Muscle layer of colon (tissue), 2 donors: ENCODE data around the gene DNER.
"Not testable (repeated sequence)": the region's sequence is repeated elsewhere in the genome, so short reads cannot be mapped to it uniquely, and the experiment has no call there.

Experiments
- H3K27ac ChIP-seq: one replicate; pipeline ENCODE4 v1.7.0; 2013; ENCODE audit warnings: low read depth, mild to moderate bottlenecking, low read length, moderate library complexity
- H3K27me3 ChIP-seq, 2 donors: one replicate each; pipeline ENCODE4 v1.7.0; 2013; ENCODE audit warnings: low read length in 2 of 2, mild to moderate bottlenecking in 2 of 2; ENCODE audit not compliant: insufficient read depth in 2 of 2, control insufficient read depth in 1 of 2
- H3K36me3 ChIP-seq: one replicate; pipeline ENCODE4 v1.7.0; 2013; ENCODE audit warnings: mild to moderate bottlenecking, low read length; ENCODE audit not compliant: insufficient read depth
- H3K4me1 ChIP-seq: one replicate; pipeline ENCODE4 v1.7.0; 2013; ENCODE audit warnings: mild to moderate bottlenecking, low read length; ENCODE audit not compliant: insufficient read depth
- H3K4me3 ChIP-seq, 2 donors: one replicate each; pipeline ENCODE4 v1.7.0; 2013; ENCODE audit warnings: low read length in 2 of 2, low read depth in 1 of 2, mild to moderate bottlenecking in 1 of 2, moderate library complexity in 1 of 2
- H3K9ac ChIP-seq: one replicate; pipeline ENCODE4 v1.7.0; 2013; ENCODE audit warnings: low read length
- H3K9me3 ChIP-seq: one replicate; pipeline ENCODE4 v1.7.0; 2013; ENCODE audit warnings: mild to moderate bottlenecking, low read length
- donor health status: abdominal sarcoma.
- donor health status: Adenocarcinoma of cecum.

The DNER gene

DNA sequence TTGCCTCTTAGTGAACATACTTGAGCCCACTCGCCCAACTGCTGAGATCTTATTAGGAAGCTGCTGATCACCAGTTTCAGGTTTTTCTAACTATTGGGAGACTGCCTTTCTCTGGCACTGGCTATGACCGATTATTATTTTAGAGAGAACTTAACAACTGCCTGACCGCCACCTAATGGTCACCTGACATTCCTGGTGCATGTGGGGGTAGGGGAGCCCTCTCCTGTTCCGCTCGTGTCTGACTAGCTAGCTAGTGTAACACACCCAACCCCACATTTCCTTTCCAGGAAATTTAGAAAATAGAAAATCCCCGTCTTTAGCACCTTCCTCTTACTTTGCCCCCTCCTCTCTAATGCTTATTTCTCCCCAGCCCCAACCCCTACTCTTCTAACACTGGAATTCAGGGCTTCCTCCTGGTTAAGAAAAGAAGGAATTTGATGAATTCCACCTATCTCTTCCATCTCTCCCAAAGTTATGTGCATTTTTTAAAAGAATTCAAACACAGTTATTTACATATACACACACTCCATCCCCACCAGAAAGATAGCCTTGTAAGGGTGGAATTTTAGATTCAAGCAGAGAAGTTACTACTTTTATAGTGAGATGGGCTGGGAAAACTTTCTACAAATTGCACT is 19.4 kb upstream of the DNER start:
- Histone ChIP-seq H3K4me1 (no peaks in the 10 kb centered on the region), H3K36me3 (no peaks in the 10 kb centered on the region)

DNA sequence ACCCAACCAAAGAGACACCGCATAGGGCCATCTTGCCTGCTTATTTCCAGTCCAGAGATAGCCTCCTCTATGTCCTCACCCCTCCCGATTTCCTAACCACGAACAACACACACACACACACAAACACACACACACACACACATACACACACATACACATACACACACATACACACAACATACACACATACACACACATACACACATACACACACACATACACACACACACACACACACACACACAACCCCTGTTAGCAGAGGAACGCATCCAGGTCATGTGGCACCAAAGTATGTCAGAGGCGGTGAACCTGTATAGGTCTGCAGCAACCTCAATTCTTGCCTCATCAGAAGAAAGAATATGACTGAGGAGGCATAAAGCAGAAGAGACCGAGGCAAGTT is 18.5 kb upstream of the DNER start:
- H3K27me3 ChIP-seq = no peaks in the 10 kb centered on the region
- H3K9ac ChIP-seq = no peak overlapping the region
- H3K27ac ChIP-seq = no peak overlapping the region
- no peaks in the 10 kb centered on the region for H3K36me3 ChIP-seq
- no peaks in the 10 kb centered on the region for H3K4me1 ChIP-seq
- H3K4me3 ChIP-seq = no peak overlapping the region
- H3K9me3 ChIP-seq = no peaks in the 10 kb centered on the region

More for the DNA sequence above, 19.4 kb upstream of the DNER start:
- H3K27ac ChIP-seq = no peak overlapping the region
- H3K27me3 ChIP-seq = no peaks in the 10 kb centered on the region
- H3K9me3 ChIP-seq = no peaks in the 10 kb centered on the region
- H3K9ac ChIP-seq = no peak overlapping the region
- no peak overlapping the region for H3K4me3 ChIP-seq

DNA sequence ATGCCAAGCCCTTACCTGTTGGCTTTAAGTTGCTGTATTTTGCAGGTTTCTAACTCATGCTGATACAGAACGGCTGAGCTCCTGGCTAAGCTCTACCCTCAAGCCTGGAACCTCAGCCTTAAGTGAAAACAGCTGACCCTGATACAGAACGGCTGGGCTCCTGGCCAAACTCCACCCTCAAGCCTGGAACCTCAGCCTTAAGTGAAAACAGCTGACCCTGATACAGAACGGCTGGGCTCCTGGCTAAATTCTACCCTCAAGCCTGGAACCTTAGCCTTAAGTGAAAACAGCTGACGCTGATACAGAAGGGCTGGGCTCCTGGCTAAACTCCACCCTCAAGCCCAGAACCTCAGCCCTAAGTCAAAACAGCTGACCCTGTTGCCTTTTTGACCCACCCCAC is 17.6 kb upstream of the DNER start:
- H3K4me3 ChIP-seq = no peak overlapping the region
- H3K4me1 ChIP-seq = no peaks in the 10 kb centered on the region
- H3K27ac ChIP-seq = no peak overlapping the region
- no peaks in the 10 kb centered on the region for H3K9me3 ChIP-seq
- H3K27me3 ChIP-seq = no peaks in the 10 kb centered on the region
- H3K36me3 ChIP-seq = no peaks in the 10 kb centered on the region
- H3K9ac ChIP-seq = no peak overlapping the region

DNA sequence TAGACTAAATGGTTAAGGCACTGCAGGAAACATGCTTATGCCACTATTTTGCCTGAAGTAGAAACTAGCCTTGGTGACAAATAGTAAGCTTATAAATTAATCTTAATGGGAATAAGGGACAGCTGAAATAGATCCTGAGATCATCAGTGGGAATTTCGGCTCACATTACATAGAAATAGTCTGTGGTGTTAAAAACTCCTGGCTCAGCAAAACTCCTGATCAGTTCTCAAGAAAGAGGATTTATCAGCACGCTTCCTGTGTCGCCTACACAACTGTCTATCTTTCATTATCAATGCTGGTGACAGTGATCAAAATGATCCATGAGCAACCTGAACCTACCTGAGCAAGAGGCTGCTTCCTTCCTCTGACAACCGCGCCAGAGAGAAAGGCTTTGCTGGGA is 17.0 kb upstream of the DNER start:
- Histone ChIP-seq H3K4me1 (no peaks in the 10 kb centered on the region), H3K36me3 (no peaks in the 10 kb centered on the region), H3K9ac (no peak overlapping the region), H3K9me3 (no peaks in the 10 kb centered on the region), H3K4me3 (no peak overlapping the region), H3K27me3 (no peaks in the 10 kb centered on the region), H3K27ac (no peak overlapping the region)

DNA sequence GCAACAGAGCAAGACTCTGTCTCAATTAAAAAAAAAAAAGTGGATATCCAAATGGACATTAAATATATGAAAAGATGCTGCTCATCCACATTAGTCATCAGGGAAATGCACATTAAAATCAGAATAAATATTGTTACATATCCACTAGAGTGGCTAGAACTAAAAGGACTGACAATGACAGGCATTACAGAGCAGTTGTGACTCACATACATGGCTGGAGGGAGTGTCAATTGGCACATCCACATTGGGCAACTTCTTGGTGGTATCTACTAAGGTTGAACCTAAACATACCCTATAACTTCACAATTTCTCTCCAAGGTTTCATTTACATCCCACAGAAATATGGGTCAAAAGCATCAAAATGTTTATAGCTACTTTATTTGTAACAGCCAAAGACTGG is 14.0 kb upstream of the DNER start:
- no peak overlapping the region for H3K4me3 ChIP-seq
- H3K9ac ChIP-seq = no peak overlapping the region
- no peaks in the 10 kb centered on the region for H3K36me3 ChIP-seq
- H3K27me3 ChIP-seq = no peaks in the 10 kb centered on the region
- H3K4me1 ChIP-seq = no peaks in the 10 kb centered on the region
- no peak overlapping the region for H3K27ac ChIP-seq
- no peaks in the 10 kb centered on the region for H3K9me3 ChIP-seq

DNA sequence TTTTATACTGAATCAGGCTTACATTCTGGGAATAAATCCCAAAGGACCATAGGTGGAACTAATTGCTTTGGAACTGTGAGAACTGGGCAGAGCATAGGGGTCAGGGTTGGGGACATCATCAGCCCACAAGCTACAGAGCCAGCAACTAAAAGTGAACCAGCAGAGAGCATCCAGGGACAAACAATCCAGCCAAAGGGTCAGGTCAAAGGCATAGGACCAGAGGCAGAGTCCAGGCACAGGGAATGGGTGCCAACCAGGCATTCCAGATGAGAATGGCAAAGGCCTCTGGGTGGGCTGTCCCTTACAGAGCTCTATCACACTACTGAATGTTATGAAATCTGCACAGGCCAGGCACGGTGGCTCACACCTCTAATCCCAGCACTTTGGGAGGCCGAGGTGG is 12.3 kb upstream of the DNER start:
- no peaks in the 10 kb centered on the region for H3K36me3 ChIP-seq
- no peaks in the 10 kb centered on the region for H3K9me3 ChIP-seq
- H3K27me3 ChIP-seq = no peaks in the 10 kb centered on the region
- no peak overlapping the region for H3K27ac ChIP-seq
- H3K4me3 ChIP-seq = no peak overlapping the region
- H3K9ac ChIP-seq = no peak overlapping the region
- H3K4me1 ChIP-seq = no peaks in the 10 kb centered on the region

DNA sequence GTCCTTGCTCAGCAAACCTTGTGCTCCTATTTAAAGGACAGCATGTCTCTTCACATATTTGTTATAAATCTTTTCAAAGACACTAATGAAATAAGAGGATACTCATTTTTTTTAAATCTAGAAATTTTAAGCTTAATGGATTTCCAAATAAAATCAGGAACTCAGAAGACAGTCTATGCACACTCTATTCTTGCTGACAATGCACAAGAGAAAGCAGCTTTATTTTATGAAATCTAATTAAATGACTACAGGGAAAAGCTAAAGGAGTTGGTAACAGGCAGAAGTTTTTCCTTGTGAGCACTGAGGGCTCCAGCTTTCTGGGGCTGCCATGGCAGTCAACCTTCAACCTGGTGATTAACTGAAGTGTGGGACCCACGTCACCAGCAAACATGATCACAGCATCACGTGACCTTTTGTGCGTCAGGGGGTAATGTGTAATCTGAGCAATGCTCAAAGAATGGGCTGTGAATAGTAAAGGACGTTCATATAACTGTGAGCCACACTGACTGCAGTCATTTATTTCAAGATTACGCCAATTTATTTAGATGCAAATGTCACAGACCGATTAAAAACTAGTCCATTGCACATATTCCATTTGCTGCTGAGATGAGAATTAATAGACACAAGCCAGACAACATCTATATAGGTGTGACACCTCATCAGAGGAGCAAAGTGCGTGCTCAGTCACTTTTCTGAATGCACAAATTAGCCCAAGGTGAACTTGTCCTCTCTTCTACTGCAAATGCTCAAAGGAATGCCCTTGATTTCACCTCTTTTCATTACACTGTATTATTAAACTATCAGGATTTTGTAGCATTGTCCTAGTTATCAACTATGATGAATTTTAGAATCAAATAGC is 11.6 kb upstream of the DNER start:
- H3K36me3 ChIP-seq = no peaks in the 10 kb centered on the region
- no peak overlapping the region for H3K27ac ChIP-seq
- no peaks in the 10 kb centered on the region for H3K4me1 ChIP-seq
- no peak overlapping the region for H3K4me3 ChIP-seq
- H3K9ac ChIP-seq = no peak overlapping the region
- H3K9me3 ChIP-seq = no peaks in the 10 kb centered on the region
- no peaks in the 10 kb centered on the region for H3K27me3 ChIP-seq

DNA sequence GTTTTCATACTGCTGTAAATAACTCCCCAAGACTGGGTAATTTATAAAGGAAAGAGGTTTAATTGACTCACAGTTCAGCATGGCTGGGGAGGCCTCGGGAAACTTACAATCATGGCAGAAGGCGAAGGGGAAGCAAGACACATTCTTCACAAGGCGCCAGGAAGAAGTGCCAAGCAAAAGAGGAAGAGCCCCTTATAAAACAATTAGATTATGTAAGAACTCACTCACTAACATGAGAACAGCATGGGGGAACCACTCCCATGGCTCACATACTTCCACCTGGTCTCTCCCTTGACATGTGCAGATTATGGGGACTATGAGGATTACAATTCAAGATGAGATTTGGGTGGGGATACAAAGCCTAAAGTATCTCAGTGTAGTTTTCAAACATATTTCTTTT is 8.8 kb upstream of the DNER start:
- not testable (repeated sequence) for H3K9me3 ChIP-seq, H3K36me3 ChIP-seq, H3K27me3 ChIP-seq, H3K4me3 ChIP-seq, H3K9ac ChIP-seq, H3K27ac ChIP-seq, H3K4me1 ChIP-seq

DNA sequence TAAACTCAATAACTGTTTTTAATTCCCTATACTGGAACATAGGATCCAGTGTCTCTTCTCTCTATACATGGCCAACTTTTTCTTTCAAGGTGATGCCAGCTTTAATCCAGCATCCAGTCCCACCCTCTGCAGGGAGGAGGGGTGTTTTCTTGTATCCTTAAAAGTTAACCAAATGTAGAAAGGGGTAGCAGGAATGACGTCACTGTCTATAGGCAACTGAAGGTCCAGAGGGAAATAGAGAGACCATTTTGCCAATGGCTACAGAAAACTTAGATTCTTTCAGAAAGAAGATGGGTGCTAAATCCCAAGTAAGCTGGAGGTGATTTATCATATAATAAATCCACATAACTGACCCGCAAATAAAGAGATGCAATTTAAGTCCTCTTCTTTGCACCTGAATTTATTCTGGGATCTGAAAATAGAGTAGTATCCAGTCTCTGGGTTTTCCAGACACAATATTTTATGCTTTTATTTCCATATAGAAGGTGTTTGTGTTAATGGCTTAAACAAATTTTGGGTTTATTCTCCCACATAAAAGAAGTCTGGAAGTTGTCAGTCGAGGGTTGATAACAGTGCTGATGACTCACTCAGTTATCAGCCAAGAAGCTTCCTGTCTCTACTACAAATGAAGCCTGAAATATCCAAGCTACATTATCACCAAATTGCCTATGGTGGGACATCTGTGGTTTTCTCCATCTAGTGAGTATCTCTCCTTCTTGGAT is 5.7 kb upstream of the DNER start:
- H3K4me1 ChIP-seq = no peaks in the 10 kb centered on the region
- H3K9me3 ChIP-seq = no peaks in the 10 kb centered on the region
- no peak overlapping the region for H3K4me3 ChIP-seq
- H3K36me3 ChIP-seq = no peaks in the 10 kb centered on the region
- no peak overlapping the region for H3K27ac ChIP-seq
- H3K27me3 ChIP-seq = peaks cover 10 to 14% of the 10 kb centered on the region in 2 donors
- no peak overlapping the region for H3K9ac ChIP-seq

DNA sequence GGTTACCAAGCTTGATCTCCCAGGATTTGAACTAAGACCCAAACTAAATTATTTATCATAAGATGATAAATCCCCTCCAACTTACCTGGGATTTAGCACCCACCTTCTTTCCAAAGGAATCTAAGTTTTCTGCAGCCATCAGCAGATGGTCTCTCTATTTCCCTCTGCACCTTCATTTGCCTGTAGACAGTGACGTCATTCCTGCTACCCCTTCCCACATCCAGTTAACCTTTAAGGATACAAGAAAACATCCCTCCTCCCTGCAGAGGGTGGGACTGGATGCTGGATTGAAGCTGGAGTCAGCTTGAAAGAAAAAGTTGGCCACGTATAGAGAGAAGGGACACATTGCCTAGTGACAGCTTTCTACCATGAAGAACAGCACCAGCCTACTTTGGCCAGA is 3.7 kb upstream of the DNER start:
- no peaks in the 10 kb centered on the region for H3K9me3 ChIP-seq
- H3K36me3 ChIP-seq = no peaks in the 10 kb centered on the region
- H3K4me3 ChIP-seq = no peak overlapping the region
- no peak overlapping the region for H3K9ac ChIP-seq
- H3K27me3 ChIP-seq = peaks cover 18 to 31% of the 10 kb centered on the region in 2 donors
- H3K27ac ChIP-seq = no peak overlapping the region
- H3K4me1 ChIP-seq = no peaks in the 10 kb centered on the region

DNA sequence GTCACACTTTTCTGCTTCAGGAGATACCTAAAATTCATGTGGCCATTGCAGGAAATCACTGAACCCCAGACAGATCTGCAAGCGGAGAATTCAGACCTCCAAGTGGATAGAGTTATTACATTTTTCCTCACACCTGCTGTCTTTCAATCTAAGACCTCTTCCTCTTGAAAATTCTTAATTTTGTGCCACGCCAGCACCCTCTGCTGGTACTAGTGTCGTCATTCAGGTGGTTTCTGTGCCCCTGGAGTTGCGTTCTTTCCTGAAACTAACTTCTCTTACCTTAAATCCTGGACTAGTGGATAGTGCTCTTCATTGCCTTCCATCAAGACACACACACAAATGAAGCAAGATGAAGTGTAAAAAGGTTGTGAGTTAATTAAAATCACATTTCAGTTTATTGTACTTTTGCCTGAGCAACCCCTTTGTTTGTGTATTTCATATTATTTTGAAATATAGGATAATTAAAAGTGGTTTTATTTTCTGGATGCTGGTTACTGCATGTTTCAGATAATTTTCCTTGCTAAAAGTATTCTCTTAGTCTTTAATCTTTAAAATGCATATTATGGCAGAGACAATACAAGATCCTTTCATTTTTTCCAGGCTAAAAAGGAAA is 1.6 kb upstream of the DNER start:
- H3K4me1 ChIP-seq = no peaks in the 10 kb centered on the region
- H3K4me3 ChIP-seq = no peak overlapping the region
- H3K9ac ChIP-seq = no peak overlapping the region
- H3K27ac ChIP-seq = no peak overlapping the region
- no peaks in the 10 kb centered on the region for H3K36me3 ChIP-seq
- H3K9me3 ChIP-seq = no peaks in the 10 kb centered on the region
- H3K27me3 ChIP-seq = peaks cover 26 to 37% of the 10 kb centered on the region in 2 donors
